ENCODE results near the gene APOM.
A peak's percentile ranks its signal among the peaks of the same experiment; 100 is the strongest.

APOM gene

GRCh38 chr6:31655349-31656237, at the start of gene APOM:
Gene APOM (plus strand): TSS chr6:31655894. CDS start chr6:31655967, 73 bp downstream.
- Mint-ChIP-seq H3K27me3 (ENCODE audit: low read depth) (no peaks in the 10 kb centered on the region), H3K4me3 (peak within 1 kb of the TSS; percentile 64 to 76 (median 68)), H3K36me3 (ENCODE audit: low read depth) (peaks cover 22% of the 10 kb centered on the region), H3K4me1 (peaks cover 62% of the 10 kb centered on the region), H3K9me3 (no peaks in the 10 kb centered on the region), H3K27ac (peak within 1 kb of the TSS; percentile 20 to 92 (median 75))
- no peak for TF ChIP-seq CTCF (IDR thresholded peaks at IDR 0.05; ENCODE audit: unreplicated experiment in 3 of 3)

GRCh38 chr6:31607317-31607716, 48.4 kb upstream of the APOM start:
- Mint-ChIP-seq H3K4me1 (peaks cover 15% of the 10 kb centered on the region), H3K27ac (no peak overlapping the region), H3K27me3 (ENCODE audit: low read depth) (no peaks in the 10 kb centered on the region), H3K9me3 (no peaks in the 10 kb centered on the region), H3K36me3 (ENCODE audit: low read depth) (no peaks in the 10 kb centered on the region), H3K4me3 (no peak overlapping the region)
- no peak for TF ChIP-seq CTCF (IDR thresholded peaks at IDR 0.05; ENCODE audit: unreplicated experiment in 3 of 3)

- Mint-ChIP-seq H3K4me3 (no peak overlapping the region), H3K27ac (peak overlapping the region; percentile 64 to 87 (median 83)), H3K27me3 (ENCODE audit: low read depth) (no peaks in the 10 kb centered on the region), H3K4me1 (peaks cover 17% of the 10 kb centered on the region), H3K36me3 (ENCODE audit: low read depth) (no peaks in the 10 kb centered on the region), H3K9me3 (no peaks in the 10 kb centered on the region)
- no peak for TF ChIP-seq CTCF (IDR thresholded peaks at IDR 0.05; ENCODE audit: unreplicated experiment in 3 of 3)
These were observed 45.9 kb upstream of the APOM start for GRCh38 chr6:31609519-31610406.

- TF ChIP-seq CTCF (IDR thresholded peaks at IDR 0.05; ENCODE audit: unreplicated experiment in 3 of 3): no peak
- Mint-ChIP-seq H3K27me3 (ENCODE audit: low read depth) (no peaks in the 10 kb centered on the region), H3K36me3 (ENCODE audit: low read depth) (no peaks in the 10 kb centered on the region), H3K27ac (peak overlapping the region; percentile 5 to 24 (median 12)), H3K4me3 (no peak overlapping the region), H3K4me1 (peaks cover 21% of the 10 kb centered on the region), H3K9me3 (no peaks in the 10 kb centered on the region)
These were observed 44.7 kb upstream of the APOM start for GRCh38 chr6:31610968-31611367.

GRCh38 chr6:31614075-31614619, 41.5 kb upstream of the APOM start:
- H3K4me1 Mint-ChIP-seq: peaks cover 29% of the 10 kb centered on the region
- H3K36me3 Mint-ChIP-seq (ENCODE audit: low read depth): no peaks in the 10 kb centered on the region
- no peak overlapping the region for H3K4me3 Mint-ChIP-seq
- no peak for TF ChIP-seq CTCF (IDR thresholded peaks at IDR 0.05; ENCODE audit: unreplicated experiment in 3 of 3)
- H3K27me3 Mint-ChIP-seq (ENCODE audit: low read depth): no peaks in the 10 kb centered on the region
- no peaks in the 10 kb centered on the region for H3K9me3 Mint-ChIP-seq
- peak overlapping the region; percentile 78 to 94 (median 86) for H3K27ac Mint-ChIP-seq

Data from nephron (organoid).